A673 (cell line): ENCODE results near the gene PSPN. TPM values are rescaled to one million over a fixed set of nuclear protein-coding genes. Genes with fewer than 3 reads are reported as not detected.

ENCODE experiments used
- BruUV-seq: library from RNA; stranded (reverse); fragments of 400-500 nt; replicated peaks from 2 replicates; lab custom pipeline; 2021; lab: Mats Ljungman, UMichigan
- CTCF ChIA-PET: fragments of 300-600 bp; sonication (Branson Sonifier 250); formaldehyde crosslinking; loops from one replicate; lab custom pipeline; 2022; ENCODE audit warnings: antibody characterized with exemption; lab: Charles Lee
- POLR2A ChIA-PET: fragments of 300-600 bp; sonication (Branson Sonifier 250); formaldehyde crosslinking; loops from one replicate; lab custom pipeline; 2022; ENCODE audit warnings: antibody characterized with exemption; ENCODE audit not compliant: low non-redundant PET; lab: Charles Lee
- DNase-seq: peaks from one replicate; pipeline ENCODE4 v3.0.0-alpha.2; 2015; ENCODE audit warnings: low spot score
- H3K27ac ChIP-seq: fragments of 200-600 bp; sonication (generic); 2 replicates; pipeline ENCODE4 v1.5.1; 2016; ENCODE audit warnings: mixed run types, low read depth, mild to moderate bottlenecking, mixed read lengths, antibody characterized with exemption, low read length; ENCODE audit not compliant: poor library complexity, severe bottlenecking
- H3K27me3 ChIP-seq: fragments of 200-600 bp; sonication (generic); replicated peaks from 2 replicates; pipeline ENCODE4 v1.6.1; 2017; ENCODE audit warnings: mixed run types, low read depth, mild to moderate bottlenecking, mixed read lengths, antibody characterized with exemption, low read length; ENCODE audit not compliant: insufficient read depth, poor library complexity
- H3K36me3 ChIP-seq: fragments of 200-600 bp; sonication (generic); 2 replicates; pipeline ENCODE4 v1.6.1; 2016; ENCODE audit warnings: mixed run types, mild to moderate bottlenecking, mixed read lengths, antibody characterized with exemption, low read length; ENCODE audit not compliant: insufficient read depth, poor library complexity, severe bottlenecking
- H3K4me1 ChIP-seq: fragments of 200-600 bp; sonication (generic); 2 replicates; pipeline ENCODE4 v1.6.1; 2017; ENCODE audit warnings: mixed run types, mild to moderate bottlenecking, mixed read lengths, antibody characterized with exemption, low read length; ENCODE audit not compliant: insufficient read depth, poor library complexity, severe bottlenecking
- H3K4me3 ChIP-seq: fragments of 200-600 bp; sonication (generic); 2 replicates; pipeline ENCODE4 v1.5.1; 2016; ENCODE audit warnings: low read depth, mixed run types, mild to moderate bottlenecking, mixed read lengths, low read length; ENCODE audit not compliant: poor library complexity, severe bottlenecking
- H3K9me3 ChIP-seq: fragments of 200-600 bp; sonication (generic); 2 replicates; pipeline ENCODE4 v1.6.1; 2016; ENCODE audit warnings: mixed run types, low read depth, mild to moderate bottlenecking, mixed read lengths, antibody characterized with exemption, low read length; ENCODE audit not compliant: poor library complexity, severe bottlenecking
- CTCF ChIP-seq: fragments of 300-800, 200-600 bp; sonication (generic); conservative IDR thresholded peaks from 2 replicates; pipeline ENCODE4 v1.5.1; 2017; ENCODE audit warnings: low read depth, mild to moderate bottlenecking, antibody characterized with exemption, low read length, moderate library complexity, mixed read lengths
- EZH2 ChIP-seq: fragments of 200-600 bp; sonication (generic); IDR thresholded peaks from 2 replicates; pipeline ENCODE4 v1.6.1; 2017; ENCODE audit warnings: borderline replicate concordance, low read depth, mild to moderate bottlenecking, mixed read lengths, antibody characterized with exemption, low read length; ENCODE audit not compliant: poor library complexity, severe bottlenecking
- intact Hi-C: fragments of 100-400 bp; cut with micrococcal nuclease; formaldehyde crosslinking; loops from one replicate; pipeline ENCODE4 v1.10.0; 2022; ENCODE audit not compliant: unreplicated experiment
- total RNA-seq: library from RNA; stranded (reverse); gene quantifications from 2 replicates; pipeline ENCODE4 v1.2.3, GENCODE V29; 2021

PSPN gene
- total RNA-seq, 1 experiment from 2014 or later: 3.4 TPM

GRCh38 chr19:6392221-6393073 lies 16.7 kb upstream of the PSPN start:
- CTCF ChIA-PET: no interaction called here
- intact Hi-C loops: no loop called here
- TF ChIP-seq CTCF (no peak), EZH2 (no peak)

GRCh38 chr19:6387372-6387771 lies 11.6 kb upstream of the PSPN start:
- Histone ChIP-seq H3K36me3 (peaks cover 66% of the 10 kb centered on the region), H3K27ac (no peak overlapping the region), H3K4me1 (peaks cover 10% of the 10 kb centered on the region), H3K4me3 (no peak overlapping the region), H3K9me3 (no peaks in the 10 kb centered on the region), H3K27me3 (no peaks in the 10 kb centered on the region)
- POLR2A ChIA-PET: no interaction called here
- no TSS peak for BruUV-seq
- TF ChIP-seq CTCF (no peak), EZH2 (no peak)
- DNase-seq: no peak
- CTCF ChIA-PET: no interaction called here
- intact Hi-C loops: no loop called here

More at GRCh38 chr19:6392221-6393073, 16.7 kb upstream of the PSPN start:
- Histone ChIP-seq H3K4me3 (peak overlapping the region; percentile 70), H3K27me3 (no peaks in the 10 kb centered on the region), H3K4me1 (peaks cover 14% of the 10 kb centered on the region), H3K36me3 (peaks cover 37% of the 10 kb centered on the region), H3K27ac (peak overlapping the region; percentile 93), H3K9me3 (no peaks in the 10 kb centered on the region)
- TSS peak; percentile 72 for BruUV-seq
- DNase-seq: no peak
- POLR2A ChIA-PET: no interaction called here

- H3K4me1 ChIP-seq: no peaks in the 10 kb centered on the region
- ChIA-PET POLR2A (no interaction called here), CTCF (no interaction called here)
- intact Hi-C loops: no loop called here
- TF ChIP-seq CTCF (no peak), EZH2 (no peak)
- no peak for DNase-seq
- peaks cover 73% of the 10 kb centered on the region for H3K36me3 ChIP-seq
- no peak overlapping the region for H3K4me3 ChIP-seq
- no peaks in the 10 kb centered on the region for H3K27me3 ChIP-seq
- no peak overlapping the region for H3K27ac ChIP-seq
- H3K9me3 ChIP-seq: no peaks in the 10 kb centered on the region
- no TSS peak for BruUV-seq
Observed at GRCh38 chr19:6384381-6384780, 8.6 kb upstream of the PSPN start.
